Measurements from ENCODE around the gene PGAM2.

Gene PGAM2

DNA sequence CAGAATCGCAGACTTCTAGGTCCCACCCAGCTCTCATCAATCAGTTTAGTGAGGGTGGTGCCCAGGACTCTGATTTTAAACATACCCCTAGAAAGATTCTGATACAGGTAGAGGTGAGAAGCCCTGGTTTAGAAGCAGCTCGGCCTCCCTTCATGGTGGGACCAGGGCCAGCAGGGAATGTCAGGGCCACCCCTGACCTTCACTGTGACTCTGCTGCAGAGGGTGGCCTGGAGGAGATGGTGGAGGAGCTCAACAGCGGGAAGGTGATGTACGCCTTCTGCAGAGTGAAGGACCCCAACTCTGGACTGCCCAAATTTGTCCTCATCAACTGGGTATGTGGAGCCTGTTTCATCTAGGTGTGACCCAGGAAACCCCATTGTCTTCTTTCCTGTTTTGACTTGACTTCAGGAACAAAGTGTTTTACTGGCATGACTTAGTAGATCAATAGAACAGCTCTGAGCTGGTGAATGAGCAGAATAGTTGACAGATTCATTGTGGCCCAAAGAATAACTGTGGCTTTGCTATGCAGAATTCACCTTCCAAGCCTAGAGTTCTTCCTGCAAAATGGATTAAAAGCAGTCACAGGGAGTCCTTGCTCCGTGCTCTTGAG is 13.7 kb downstream of the PGAM2 start:
- no peak overlapping the region for H3K4me3 ChIP-seq (ENCODE audit: low read length)
- TF ChIP-seq, protein P1, sequence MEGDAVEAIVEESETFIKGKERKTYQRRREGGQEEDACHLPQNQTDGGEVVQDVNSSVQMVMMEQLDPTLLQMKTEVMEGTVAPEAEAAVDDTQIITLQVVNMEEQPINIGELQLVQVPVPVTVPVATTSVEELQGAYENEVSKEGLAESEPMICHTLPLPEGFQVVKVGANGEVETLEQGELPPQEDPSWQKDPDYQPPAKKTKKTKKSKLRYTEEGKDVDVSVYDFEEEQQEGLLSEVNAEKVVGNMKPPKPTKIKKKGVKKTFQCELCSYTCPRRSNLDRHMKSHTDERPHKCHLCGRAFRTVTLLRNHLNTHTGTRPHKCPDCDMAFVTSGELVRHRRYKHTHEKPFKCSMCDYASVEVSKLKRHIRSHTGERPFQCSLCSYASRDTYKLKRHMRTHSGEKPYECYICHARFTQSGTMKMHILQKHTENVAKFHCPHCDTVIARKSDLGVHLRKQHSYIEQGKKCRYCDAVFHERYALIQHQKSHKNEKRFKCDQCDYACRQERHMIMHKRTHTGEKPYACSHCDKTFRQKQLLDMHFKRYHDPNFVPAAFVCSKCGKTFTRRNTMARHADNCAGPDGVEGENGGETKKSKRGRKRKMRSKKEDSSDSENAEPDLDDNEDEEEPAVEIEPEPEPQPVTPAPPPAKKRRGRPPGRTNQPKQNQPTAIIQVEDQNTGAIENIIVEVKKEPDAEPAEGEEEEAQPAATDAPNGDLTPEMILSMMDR (conservative IDR thresholded peaks at IDR 0.05; ENCODE audit: low read depth, low read length) = no peak

DNA sequence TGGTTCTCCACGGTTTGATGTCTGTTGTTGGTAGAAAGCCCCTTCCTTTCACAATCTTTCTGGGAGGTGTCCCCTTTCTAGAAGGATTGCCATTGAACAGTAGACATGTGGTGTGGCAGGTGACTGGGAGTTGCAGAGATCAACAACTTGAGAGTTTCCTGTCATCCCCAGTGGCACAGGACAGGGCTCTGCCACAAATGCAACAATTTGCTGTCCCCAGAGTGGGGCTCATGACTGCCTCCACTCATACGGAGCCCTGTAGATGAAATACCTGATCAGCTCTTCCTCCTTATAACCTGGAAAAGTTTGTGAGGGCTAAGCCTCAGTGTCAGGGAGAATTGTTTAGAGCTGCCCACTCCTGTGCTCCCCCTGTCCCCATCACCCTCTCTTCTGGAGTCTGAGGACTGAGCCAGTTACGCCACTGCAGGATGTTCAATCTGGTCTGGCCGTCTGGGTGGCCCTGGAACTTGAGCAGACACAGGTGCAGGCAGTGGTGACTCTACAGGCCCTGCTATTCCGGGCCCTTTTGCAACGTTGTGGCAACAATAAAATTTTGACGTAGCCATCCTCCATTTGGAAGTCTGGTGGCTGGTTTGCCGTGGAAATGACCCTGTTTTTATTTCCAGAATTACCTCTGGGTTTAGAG is 14.3 kb downstream of the PGAM2 start:
- DNase-seq (ENCODE audit: low read depth) = no peak
- TF ChIP-seq, protein P1 (conservative IDR thresholded peaks at IDR 0.05; ENCODE audit: low read depth, low read length) = no peak
- H3K4me3 ChIP-seq (ENCODE audit: low read length) = no peak overlapping the region

More for the DNA sequence above, 13.7 kb downstream of the PGAM2 start:
- DNase-seq (ENCODE audit: low read depth) = no peak

DNA sequence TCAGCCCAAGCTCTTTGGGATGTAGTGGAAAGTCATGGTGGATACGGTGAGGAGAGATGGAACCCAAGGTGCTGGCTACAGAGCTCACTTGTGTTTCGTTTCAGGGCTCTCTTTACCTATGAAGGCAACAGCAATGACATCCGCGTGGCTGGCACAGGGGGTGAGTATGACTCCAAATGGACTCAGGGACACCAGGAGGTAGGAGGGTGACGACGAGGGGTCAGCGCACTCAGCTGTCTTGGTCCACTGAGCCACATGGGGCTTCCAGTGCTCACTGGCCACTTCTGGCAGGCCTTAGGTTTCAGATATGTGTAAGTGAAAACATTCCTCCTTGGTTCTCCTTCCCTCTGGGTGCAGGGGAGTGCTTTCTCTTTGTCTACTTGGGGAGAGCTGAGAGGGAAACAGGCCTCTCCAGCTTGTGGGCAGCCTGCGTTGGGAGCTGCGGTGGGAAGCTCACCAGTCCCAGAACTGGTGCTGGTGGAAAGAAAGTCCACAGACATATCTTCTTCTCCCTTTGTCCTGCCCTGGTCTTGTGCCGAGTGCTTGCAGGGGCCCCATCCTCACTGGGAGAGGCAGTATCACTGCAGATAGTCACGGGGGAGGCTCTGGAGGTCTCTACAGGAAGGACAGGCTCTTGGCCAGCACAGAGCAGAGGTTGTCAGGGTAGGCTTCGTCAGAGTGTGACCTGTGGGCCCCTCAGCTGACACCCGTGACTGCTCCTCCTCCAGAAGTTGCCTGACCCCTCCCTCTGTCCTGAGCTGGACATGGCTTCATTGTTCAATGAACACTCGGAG is 15.0 kb downstream of the PGAM2 start:
- no peak for DNase-seq (ENCODE audit: low read depth)
- no peak overlapping the region for H3K4me3 ChIP-seq (ENCODE audit: low read length)
- TF ChIP-seq, protein P1 (conservative IDR thresholded peaks at IDR 0.05; ENCODE audit: low read depth, low read length) = no peak

DNA sequence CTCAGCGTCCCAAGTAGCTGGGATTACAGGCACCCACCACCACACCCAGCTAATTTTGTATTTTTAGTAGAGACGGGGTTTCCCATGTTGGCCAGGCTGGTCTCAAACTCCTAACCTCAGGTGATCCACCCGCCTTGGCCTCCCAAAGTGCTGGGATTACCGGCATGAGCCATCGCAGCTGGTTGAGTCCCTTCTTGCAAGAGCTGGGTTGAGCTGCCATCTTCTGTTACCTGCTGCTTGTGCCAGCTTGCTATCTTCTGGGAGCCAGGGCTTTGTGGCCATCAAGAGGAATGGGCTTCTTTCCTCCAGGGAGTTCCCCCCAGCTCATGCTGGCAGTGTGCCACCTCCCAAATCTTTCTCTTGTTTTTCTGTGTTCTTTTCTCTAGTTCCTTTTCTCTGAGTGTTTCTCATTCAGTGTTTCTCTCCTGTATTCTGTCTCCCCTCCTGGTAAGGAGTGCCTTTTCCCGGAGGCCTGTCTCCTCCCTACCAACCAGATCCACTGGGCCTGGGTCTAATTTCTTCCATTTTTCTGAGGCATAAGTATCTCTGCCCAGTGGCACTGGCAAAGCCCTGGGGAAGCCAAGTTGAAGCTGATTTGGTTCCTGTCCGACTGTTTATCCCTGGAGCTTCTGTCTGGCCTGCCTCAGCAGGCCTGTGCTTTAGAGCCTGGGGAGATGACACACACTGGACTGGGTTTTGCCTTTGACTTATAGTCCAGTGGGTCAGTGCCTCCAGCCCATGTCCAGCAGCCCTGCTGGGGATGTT is 17.2 kb downstream of the PGAM2 start:
- no peak overlapping the region for H3K4me3 ChIP-seq (ENCODE audit: low read length)
- DNase-seq (ENCODE audit: low read depth) = no peak
- TF ChIP-seq, protein P1 (conservative IDR thresholded peaks at IDR 0.05; ENCODE audit: low read depth, low read length) = no peak

DNA sequence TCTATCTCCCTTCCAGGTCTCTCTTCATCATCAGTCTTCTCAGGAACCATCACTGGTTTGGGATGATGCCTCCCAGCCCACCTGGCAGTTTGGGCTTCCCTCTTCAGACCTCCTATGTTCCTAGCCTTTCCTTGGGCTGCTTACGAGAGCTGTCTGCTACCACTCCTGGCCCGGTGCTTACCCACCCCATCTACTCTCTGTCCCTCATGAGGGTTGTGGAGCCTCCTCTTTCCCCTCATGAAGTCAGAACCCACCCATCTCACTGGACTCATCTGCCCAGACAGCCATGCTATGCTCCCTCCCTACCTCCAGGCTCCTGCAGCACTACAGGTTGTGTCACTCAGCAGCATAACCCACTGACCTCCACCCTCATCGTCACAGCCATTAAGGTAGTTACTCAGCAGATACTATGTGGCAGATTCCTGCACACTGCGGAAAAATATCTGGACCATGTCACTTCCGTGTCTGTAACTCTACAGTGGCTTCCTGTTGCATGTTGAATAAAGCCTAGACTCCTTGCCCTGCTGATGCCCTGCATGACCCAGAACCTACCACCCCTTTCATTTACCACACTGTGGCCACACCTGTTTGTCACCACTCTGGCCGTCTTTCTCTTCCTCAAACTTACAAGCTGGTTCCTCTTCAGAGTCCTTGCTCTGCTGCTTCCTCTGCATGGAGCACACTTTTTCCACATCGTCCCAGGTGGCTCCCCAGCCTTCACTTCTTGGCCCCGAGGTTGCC is 18.9 kb downstream of the PGAM2 start:
- no peak overlapping the region for H3K4me3 ChIP-seq (ENCODE audit: low read length)
- DNase-seq (ENCODE audit: low read depth) = no peak
- TF ChIP-seq, protein P1 (conservative IDR thresholded peaks at IDR 0.05; ENCODE audit: low read depth, low read length) = no peak

DNA sequence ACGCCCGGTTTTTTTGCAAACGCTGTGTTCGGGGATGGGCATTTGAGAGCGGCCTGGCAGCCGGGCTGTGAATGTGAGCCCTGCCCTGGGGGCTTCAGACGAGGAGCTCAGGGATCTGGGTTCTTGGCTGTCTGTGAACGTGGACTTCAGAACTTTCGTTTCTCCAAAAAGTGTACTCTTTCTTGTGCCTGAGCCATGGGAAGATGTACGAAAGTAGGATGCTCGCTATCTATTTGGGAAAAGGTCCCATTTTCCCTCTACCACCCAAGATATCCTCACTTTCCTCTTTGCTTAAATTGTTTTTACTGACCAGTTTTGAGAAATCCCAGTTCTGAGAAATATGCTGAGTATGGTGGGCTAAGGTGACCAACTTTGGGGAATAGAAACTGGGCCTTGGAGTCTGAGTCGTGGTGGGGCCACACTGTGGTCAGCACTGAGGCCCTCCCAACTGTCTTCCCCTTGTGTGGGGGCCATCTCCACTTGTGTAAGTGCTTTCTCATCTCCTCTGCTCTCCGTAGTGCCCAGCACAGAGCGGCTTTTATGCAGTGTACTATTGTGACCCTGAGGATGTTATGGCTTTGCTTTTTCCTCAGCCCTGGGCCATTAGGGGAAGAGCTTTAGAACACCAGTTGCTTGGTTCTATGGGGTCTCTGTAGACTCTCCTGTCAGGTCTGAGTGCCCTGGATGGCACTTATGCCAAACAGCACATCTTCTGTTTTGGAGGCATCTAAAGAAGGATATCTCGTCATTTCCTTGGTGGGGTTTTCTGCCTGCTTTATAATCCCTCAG is 19.9 kb downstream of the PGAM2 start:
- peak overlapping the region; percentile 87 for H3K4me3 ChIP-seq (ENCODE audit: low read length)
- DNase-seq (ENCODE audit: low read depth) = no peak
- TF ChIP-seq, protein P1 (conservative IDR thresholded peaks at IDR 0.05; ENCODE audit: low read depth, low read length) = no peak

All from retinal pigment epithelial cell (primary cell).